BLaER1 (cell line): ENCODE results near the gene MYCBPAP.

ENCODE experiments used
- H3K27ac ChIP-seq: shearing (Covaris generic); formaldehyde crosslinking; 2 replicates; pipeline ENCODE4 v1.8.1; 2022
- H3K27me3 ChIP-seq: shearing (Covaris generic); formaldehyde crosslinking; 2 replicates; pipeline ENCODE4 v1.8.1; 2022
- H3K36me3 ChIP-seq: shearing (Covaris generic); formaldehyde crosslinking; 2 replicates; pipeline ENCODE4 v1.8.1; 2022
- H3K4me1 ChIP-seq: shearing (Covaris generic); formaldehyde crosslinking; 2 replicates; pipeline ENCODE4 v1.8.1; 2022
- H3K4me2 ChIP-seq: shearing (Covaris generic); formaldehyde crosslinking; 2 replicates; pipeline ENCODE4 v1.8.1; 2022
- H3K4me3 ChIP-seq: shearing (Covaris generic); formaldehyde crosslinking; 2 replicates; pipeline ENCODE4 v1.8.1; 2022
- H3K9ac ChIP-seq: shearing (Covaris generic); formaldehyde crosslinking; 2 replicates; pipeline ENCODE4 v1.8.1; 2022
- H3K9me3 ChIP-seq: shearing (Covaris generic); formaldehyde crosslinking; 2 replicates; pipeline ENCODE4 v1.8.1; 2022
- H4K20me1 ChIP-seq: shearing (Covaris generic); formaldehyde crosslinking; 2 replicates; pipeline ENCODE4 v1.8.1; 2022
- Cebpa-rat ChIP-seq: shearing (Covaris generic); IDR thresholded peaks from 2 replicates; pipeline ENCODE4 v1.8.1; 2022

The MYCBPAP gene

GRCh38 chr17:50549969-50550368 lies 41.7 kb downstream of the MYCBPAP start:
- no peak for TF ChIP-seq Cebpa-rat
- Histone ChIP-seq H3K4me3 (no peak overlapping the region), H3K36me3 (no peaks in the 10 kb centered on the region), H3K27me3 (no peaks in the 10 kb centered on the region), H4K20me1 (no peaks in the 10 kb centered on the region), H3K27ac (no peak overlapping the region), H3K4me2 (no peak overlapping the region), H3K9ac (no peak overlapping the region), H3K4me1 (peaks cover 8% of the 10 kb centered on the region), H3K9me3 (no peaks in the 10 kb centered on the region)

- Histone ChIP-seq H3K9ac (no peak overlapping the region), H3K9me3 (no peaks in the 10 kb centered on the region), H3K27ac (no peak overlapping the region), H3K4me1 (peaks cover 8% of the 10 kb centered on the region), H4K20me1 (no peaks in the 10 kb centered on the region), H3K27me3 (peaks cover under 1% of the 10 kb centered on the region; the same call in 1 of the 2 replicates), H3K4me3 (no peak overlapping the region), H3K4me2 (no peak overlapping the region), H3K36me3 (no peaks in the 10 kb centered on the region)
- no peak for TF ChIP-seq Cebpa-rat
These were observed 42.6 kb downstream of the MYCBPAP start for GRCh38 chr17:50550661-50551432.

DNA sequence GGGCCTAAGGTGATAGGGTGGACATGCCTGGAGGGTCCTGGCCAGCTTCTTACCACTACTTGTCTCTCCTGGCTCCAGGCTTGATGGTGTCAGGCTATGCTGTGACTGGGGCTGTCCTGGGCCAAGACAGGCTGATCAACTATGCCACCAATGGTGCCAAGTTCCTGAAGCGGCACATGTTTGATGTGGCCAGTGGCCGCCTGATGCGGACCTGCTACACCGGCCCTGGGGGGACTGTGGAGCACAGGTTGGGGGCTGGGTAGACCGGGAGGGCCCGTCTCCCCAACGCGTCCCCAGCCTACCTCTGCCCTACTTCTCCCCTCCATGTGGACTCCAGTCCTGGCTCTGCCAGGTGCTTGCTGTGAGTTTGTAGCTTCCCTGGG lies 43.2 kb downstream of the MYCBPAP start:
- H3K4me1 ChIP-seq, result peaks cover 8% of the 10 kb centered on the region
- H3K4me3 ChIP-seq, result no peak overlapping the region
- no peak overlapping the region for H3K27ac ChIP-seq
- no peak overlapping the region for H3K4me2 ChIP-seq
- no peaks in the 10 kb centered on the region for H3K36me3 ChIP-seq
- no peak overlapping the region for H3K9ac ChIP-seq
- TF ChIP-seq Cebpa-rat, result no peak
- H4K20me1 ChIP-seq, result no peaks in the 10 kb centered on the region
- peaks cover 5% of the 10 kb centered on the region; the same call in 1 of the 2 replicates for H3K27me3 ChIP-seq
- H3K9me3 ChIP-seq, result no peaks in the 10 kb centered on the region

DNA sequence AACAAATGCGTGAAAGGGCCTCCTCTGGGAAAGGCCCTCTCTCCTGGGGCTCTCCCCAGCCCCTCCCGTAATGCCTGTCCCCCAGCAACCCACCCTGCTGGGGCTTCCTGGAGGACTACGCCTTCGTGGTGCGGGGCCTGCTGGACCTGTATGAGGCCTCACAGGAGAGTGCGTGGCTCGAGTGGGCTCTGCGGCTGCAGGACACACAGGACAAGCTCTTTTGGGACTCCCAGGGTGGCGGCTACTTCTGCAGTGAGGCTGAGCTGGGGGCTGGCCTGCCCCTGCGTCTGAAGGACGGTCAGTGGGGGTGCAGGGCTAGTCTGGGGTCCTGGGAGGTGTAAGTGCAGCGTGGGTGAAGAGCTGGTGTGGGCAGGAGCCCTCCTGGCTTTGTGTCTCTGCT lies 43.6 kb downstream of the MYCBPAP start:
- TF ChIP-seq Cebpa-rat, result no peak
- no peaks in the 10 kb centered on the region for H4K20me1 ChIP-seq
- H3K27ac ChIP-seq, result no peak overlapping the region
- no peak overlapping the region for H3K9ac ChIP-seq
- H3K27me3 ChIP-seq, result peaks cover 9% of the 10 kb centered on the region
- H3K4me2 ChIP-seq, result no peak overlapping the region
- H3K4me3 ChIP-seq, result no peak overlapping the region
- peaks cover 8% of the 10 kb centered on the region for H3K4me1 ChIP-seq
- H3K9me3 ChIP-seq, result no peaks in the 10 kb centered on the region
- H3K36me3 ChIP-seq, result no peaks in the 10 kb centered on the region

DNA sequence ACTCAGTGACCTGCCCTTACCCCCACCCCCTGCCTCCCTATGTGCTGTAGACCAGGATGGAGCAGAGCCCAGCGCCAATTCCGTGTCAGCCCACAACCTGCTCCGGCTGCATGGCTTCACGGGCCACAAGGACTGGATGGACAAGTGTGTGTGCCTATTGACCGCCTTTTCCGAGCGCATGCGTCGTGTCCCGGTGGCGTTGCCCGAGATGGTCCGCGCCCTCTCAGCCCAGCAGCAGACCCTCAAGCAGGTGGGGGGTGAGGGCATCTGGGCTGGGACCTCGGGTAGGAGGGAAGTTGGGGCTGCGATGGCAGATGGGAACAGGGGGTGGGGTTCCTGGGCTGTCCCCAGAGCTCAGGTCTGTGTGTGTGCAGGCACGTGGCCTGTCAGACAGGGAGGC lies 46.0 kb downstream of the MYCBPAP start:
- Histone ChIP-seq H3K36me3 (no peaks in the 10 kb centered on the region), H3K9me3 (no peaks in the 10 kb centered on the region), H4K20me1 (peaks cover 15% of the 10 kb centered on the region), H3K9ac (no peak overlapping the region), H3K4me2 (no peak overlapping the region), H3K4me3 (no peak overlapping the region), H3K27me3 (peaks cover 32% of the 10 kb centered on the region), H3K27ac (no peak overlapping the region), H3K4me1 (peaks cover 7% of the 10 kb centered on the region; the same call in 1 of the 2 replicates)
- TF ChIP-seq Cebpa-rat, result no peak

DNA sequence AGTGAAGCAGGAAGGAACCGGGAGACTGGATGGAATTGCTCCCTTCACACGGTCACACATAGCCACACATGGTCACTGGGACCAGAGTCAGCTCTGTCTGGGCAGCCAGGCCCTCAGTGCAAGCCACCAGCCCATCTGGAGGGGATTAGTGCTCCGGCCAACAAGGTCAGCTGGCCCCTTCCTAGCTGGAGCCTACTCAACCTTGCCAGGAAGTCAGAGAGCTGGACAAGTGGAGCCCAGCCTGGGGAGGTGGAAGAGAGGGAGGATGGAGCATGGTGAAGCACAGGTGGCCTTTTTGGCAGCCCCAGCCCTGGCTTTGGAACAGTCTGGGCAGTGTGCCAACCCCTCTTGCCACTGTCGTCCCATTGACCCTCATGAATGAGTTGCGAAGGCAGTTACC lies 48.6 kb downstream of the MYCBPAP start:
- Histone ChIP-seq H3K27ac (no peak overlapping the region), H3K27me3 (peaks cover 57% of the 10 kb centered on the region), H3K4me2 (no peak overlapping the region), H3K4me1 (peaks cover 25% of the 10 kb centered on the region), H3K9me3 (no peaks in the 10 kb centered on the region), H3K36me3 (no peaks in the 10 kb centered on the region), H3K4me3 (no peak overlapping the region), H3K9ac (no peak overlapping the region), H4K20me1 (peaks cover 33% of the 10 kb centered on the region)
- no peak for TF ChIP-seq Cebpa-rat

GRCh38 chr17:50557630-50558029 lies 49.4 kb downstream of the MYCBPAP start:
- Histone ChIP-seq H3K27ac (no peak overlapping the region), H3K4me2 (no peak overlapping the region), H3K4me1 (peaks cover 30% of the 10 kb centered on the region), H3K9ac (no peak overlapping the region), H4K20me1 (peaks cover 40% of the 10 kb centered on the region), H3K9me3 (no peaks in the 10 kb centered on the region), H3K4me3 (no peak overlapping the region), H3K27me3 (peaks cover 65% of the 10 kb centered on the region), H3K36me3 (no peaks in the 10 kb centered on the region)
- TF ChIP-seq Cebpa-rat, result no peak

- Histone ChIP-seq H3K9ac (no peak overlapping the region), H3K4me2 (no peak overlapping the region), H4K20me1 (peaks cover 45% of the 10 kb centered on the region), H3K27ac (no peak overlapping the region), H3K9me3 (no peaks in the 10 kb centered on the region), H3K4me3 (no peak overlapping the region), H3K36me3 (no peaks in the 10 kb centered on the region), H3K27me3 (peaks cover 70% of the 10 kb centered on the region), H3K4me1 (peaks cover 30% of the 10 kb centered on the region)
- no peak for TF ChIP-seq Cebpa-rat
These were observed 49.9 kb downstream of the MYCBPAP start for GRCh38 chr17:50558091-50558490.

DNA sequence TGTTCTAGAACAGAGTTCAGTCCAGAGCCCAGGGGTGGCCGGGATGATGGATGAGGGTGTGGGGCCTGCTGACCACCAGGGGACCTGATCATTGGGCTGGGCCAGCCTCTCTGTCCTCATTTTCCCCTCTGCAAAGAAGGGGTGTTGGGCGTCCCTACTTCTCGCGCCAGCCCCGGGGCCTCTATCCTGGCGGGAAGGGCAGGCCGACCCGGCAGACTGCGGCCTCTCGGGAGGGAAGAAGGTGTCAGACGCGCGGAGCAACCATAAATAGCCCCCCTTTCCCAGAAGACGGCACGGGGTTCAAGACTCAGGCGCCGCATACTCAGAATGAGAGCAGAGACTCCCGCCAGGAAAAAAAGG lies 50.3 kb downstream of the MYCBPAP start:
- Histone ChIP-seq H3K4me2 (peak overlapping the region; percentile 98; the same call in 1 of the 2 replicates), H3K27ac (no peak overlapping the region), H3K27me3 (peaks cover 74% of the 10 kb centered on the region), H4K20me1 (peaks cover 49% of the 10 kb centered on the region), H3K9ac (no peak overlapping the region), H3K36me3 (no peaks in the 10 kb centered on the region), H3K9me3 (no peaks in the 10 kb centered on the region), H3K4me3 (no peak overlapping the region), H3K4me1 (peaks cover 30% of the 10 kb centered on the region)
- TF ChIP-seq Cebpa-rat, result no peak

- Histone ChIP-seq H3K27me3 (peaks cover 80% of the 10 kb centered on the region), H3K9me3 (no peaks in the 10 kb centered on the region), H4K20me1 (peaks cover 54% of the 10 kb centered on the region), H3K9ac (no peak overlapping the region), H3K27ac (no peak overlapping the region), H3K4me2 (peak overlapping the region; percentile 98), H3K4me1 (peaks cover 30% of the 10 kb centered on the region), H3K36me3 (no peaks in the 10 kb centered on the region), H3K4me3 (peak overlapping the region; percentile 68; the same call in 1 of the 2 replicates)
- TF ChIP-seq Cebpa-rat, result no peak
These were observed 50.8 kb downstream of the MYCBPAP start for GRCh38 chr17:50558941-50559614.
